Embryonic facial prominence (tissue), 1 donor: ENCODE data around the gene APBB2.

ENCODE experiments used
- DNase-seq: peaks from one replicate; pipeline ENCODE4 v3.0.0-alpha.2; 2016; ENCODE audit errors: extremely low spot score

Gene APBB2

DNA sequence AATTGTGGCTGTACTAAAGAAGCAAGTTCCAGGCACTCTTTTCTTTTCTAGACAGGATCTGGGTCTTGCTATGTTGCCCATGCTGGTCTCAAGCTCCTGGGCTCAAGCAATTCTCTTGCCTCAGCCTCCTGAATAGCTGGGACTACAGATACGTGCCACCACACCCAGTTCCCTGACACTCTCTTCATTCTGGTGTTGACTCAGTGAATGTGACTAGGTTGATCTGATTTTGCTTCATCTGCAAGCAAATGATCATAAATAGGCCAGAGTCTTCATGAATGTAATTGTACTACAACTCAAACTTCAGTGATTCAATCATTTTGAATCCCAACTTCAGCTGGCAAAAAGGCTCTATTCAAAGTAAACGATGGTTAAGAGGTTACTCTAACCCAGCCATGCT lies 78.5 kb downstream of the APBB2 start:
- DNase-seq = no peak

- DNase-seq = no peak
These were observed 79.8 kb downstream of the APBB2 start for GRCh38 chr4:41134581-41134980.

GRCh38 chr4:41133454-41134018 lies 80.8 kb downstream of the APBB2 start:
- DNase-seq = no peak

GRCh38 chr4:41132055-41132683 lies 82.2 kb downstream of the APBB2 start:
- DNase-seq = no peak

DNA sequence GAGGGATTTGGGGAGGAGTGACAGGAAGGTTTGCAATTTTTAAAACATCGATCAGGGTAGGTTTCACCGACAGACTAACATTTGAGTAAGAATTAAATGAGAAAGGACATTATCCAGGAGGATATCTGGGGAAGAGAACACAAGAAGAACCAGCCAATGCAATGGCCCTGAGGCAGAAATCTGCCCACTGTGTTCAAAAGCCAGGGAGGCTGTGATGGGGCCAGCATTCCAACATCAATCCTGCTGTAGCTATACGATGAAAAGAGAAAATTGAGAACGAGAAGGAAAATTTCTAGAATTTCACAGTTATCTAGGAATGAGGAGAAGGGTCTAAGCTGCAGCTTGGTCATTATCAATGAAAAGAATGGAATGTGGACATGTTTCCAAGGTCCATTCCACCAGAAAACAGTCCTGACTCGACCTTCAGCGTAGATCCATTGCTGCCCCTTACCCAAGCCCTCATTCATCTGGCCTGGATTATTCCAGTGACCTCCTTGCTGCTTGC lies 84.4 kb downstream of the APBB2 start:
- no peak for DNase-seq

DNA sequence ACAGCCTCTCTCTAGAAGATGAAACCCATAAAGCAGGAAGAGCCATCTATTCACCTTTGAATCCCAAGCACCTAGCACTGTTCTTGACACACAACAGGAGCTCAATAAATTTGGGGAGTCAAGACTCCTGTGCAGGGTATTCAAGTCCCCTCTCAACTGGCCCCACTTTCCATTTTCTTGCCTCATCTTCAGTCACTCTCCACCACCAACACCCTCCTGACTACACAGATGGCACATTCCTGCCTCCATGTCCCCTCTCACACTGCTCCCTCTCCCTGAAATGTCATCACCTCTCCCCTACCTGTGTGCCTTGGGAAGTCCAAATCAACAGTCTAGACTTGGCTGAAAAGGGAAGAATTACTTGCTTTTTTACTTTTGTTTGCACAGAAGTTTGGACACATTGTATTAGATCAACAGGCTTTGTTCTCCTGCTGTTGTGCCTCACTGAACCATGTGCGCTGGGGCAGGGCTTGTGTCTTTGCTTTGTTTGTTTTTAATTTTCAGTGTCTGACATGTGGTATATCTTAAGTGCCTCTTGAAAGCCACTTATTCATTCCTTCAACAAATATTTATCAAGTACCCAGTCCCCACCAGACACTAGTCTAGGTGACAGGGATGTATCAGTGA lies 85.1 kb downstream of the APBB2 start:
- DNase-seq = no peak

DNA sequence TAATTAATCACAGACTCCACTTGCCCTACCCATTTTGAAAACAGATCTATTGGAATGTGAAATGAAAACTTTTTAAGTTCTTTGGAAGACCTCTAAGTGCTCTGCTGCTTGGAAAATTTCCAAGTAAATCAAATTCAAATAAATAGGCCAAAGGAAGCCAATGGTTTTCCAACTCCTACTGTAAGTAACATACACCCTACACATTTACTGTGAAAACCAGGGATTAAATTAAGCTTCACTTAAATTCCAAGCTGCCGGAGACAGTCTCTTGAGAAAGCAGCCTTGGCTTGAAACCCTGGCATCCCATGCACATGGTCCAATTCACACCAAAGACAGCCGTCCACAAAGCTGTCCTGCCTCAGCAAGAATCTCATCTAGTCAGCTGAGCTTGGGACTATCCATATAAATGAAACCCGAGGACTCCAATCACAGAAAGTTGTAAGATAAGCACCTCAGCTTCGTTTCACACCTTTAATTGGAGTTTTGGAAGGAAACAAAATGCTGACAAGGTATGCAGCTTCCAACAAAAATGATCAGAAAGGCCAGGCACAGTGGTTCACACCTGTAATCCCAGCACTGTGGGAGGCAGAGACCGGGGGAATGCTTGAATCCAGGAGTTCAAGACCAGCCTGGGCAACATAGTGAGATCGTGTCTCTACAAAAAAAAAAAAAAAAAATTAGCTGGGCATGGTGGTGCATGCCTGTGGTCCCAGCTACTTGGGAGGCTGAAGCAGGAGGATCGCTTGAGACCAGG lies 88.6 kb downstream of the APBB2 start:
- DNase-seq = no peak

DNA sequence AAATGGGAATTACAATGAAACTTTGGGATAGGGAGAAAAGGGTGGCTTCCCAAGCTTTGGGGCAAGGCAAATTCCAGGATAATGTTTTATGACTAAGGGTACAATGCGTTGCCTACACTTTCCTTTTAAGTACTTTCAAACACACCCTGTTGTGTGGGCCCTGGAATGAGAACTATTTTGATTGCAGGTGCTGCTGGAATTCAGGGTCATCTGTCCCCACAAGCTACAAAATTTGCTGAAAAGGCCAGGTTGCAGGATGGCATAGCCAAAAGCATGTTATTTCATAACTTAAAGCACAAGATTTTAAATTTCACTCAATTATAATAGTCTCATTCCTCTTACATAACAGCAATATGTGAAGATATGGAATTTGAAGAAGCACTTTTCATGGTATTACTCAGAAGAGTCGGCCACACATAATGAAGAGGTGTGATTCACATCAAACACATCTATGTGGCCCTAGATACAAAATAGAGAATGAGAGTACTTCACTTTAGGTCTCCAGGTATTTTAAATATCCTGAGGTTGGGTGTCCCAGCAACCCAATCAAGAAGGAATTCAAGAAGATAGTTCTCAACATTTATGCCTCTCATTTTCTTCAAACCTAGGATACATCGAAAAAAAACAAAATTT lies 89.3 kb downstream of the APBB2 start:
- no peak for DNase-seq

- no peak for DNase-seq
These were observed 91.6 kb downstream of the APBB2 start for GRCh38 chr4:41122775-41123174.

DNA sequence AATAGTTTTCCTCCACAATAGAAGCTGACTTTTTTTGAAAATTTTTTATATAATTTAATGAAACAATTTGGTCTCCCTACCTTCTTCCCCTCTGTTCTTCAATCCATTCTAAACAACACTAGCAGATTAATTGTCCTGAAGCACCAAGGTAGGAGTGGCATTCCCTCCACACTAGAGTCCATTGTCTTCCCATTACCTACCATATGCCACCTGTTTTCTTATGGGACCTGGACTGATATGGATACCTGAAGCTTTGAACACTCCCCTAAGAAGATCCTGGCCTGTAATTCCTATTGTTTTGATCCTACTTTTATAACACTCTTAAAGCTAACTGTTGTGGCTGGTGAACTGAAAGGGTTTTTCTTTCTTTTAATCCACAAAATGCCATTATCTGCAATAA lies 92.0 kb downstream of the APBB2 start:
- no peak for DNase-seq

DNA sequence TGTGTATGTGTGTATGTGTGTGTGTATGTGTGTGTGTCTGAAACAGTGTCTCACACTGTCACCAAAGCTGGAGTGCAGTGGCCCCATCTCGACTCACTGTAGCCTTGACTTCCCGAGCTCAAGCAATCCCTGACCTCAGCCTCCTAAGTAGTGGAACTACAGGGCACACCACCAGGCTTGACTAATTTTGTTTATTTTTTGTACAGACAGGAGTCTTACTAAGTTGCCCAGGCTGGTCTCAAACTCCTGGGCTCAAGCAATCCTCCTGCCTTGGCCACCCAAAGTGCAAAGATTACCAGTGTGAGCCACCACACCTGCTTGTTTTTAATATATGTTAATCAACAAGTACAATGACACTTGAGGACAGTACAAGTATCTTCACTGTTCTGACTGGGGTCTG lies 92.4 kb downstream of the APBB2 start:
- no peak for DNase-seq

- peak; percentile 35 for DNase-seq
These were observed 93.8 kb downstream of the APBB2 start for GRCh38 chr4:41120297-41121217.

DNA sequence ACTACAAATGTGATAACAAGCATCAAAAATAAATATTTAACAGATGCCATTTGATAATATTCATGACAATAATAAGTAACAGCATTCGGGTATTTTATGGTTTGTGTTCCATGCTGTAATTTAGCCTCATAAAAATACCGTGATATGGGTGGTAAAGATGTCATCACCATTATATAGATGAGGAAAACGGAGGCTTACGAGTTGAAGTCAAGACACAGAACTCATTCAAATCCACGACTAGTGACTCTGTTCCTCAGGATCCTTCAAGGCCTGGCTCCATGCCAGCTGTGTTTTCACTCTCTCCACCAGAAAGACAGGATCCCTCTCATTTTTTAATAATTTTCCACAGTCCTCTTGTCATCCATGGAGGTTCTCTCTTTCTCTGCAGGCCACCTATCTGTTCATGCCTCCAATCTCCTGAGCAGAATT lies 94.5 kb downstream of the APBB2 start:
- no peak for DNase-seq

DNA sequence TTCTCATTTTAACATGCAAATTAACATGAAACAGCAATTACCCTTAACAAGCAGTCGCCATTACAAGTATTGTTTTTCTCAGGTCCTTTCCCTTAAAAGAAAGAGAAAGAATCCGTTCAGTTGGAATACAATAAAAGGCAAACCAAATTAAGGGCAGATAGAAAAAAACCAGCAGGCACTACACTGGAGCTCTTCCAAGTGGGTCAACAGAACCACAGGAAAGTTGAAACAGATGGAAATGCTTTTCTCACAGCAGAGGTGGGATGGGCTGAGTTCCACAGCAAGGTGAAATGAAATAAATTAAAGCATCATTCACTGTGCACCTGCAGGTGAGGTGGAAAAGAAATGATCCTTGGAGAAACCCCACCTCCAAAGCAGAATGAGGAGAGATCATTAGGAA lies 102.6 kb downstream of the APBB2 start:
- DNase-seq = no peak

GRCh38 chr4:41110050-41110449 lies 104.3 kb downstream of the APBB2 start:
- DNase-seq = no peak

DNA sequence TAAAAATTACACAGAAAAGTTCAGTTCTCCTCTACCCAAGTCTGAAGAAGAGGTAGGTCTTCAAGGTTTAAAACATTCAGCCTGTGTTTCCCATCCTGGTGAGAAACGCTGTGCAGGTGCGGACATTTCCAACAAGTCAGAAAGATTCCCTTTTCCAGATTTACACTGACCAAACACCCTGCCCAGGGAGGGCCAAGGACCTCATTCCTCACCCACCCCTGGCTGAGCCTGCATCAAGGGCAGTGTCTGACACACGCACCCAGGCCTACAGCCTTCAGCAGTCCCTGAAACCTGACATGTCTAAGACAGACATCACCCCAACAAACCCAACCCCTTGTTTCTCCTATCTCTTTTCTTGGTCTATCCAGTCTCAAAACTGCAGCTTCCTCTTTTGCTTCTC lies 105.9 kb downstream of the APBB2 start:
- no peak for DNase-seq

DNA sequence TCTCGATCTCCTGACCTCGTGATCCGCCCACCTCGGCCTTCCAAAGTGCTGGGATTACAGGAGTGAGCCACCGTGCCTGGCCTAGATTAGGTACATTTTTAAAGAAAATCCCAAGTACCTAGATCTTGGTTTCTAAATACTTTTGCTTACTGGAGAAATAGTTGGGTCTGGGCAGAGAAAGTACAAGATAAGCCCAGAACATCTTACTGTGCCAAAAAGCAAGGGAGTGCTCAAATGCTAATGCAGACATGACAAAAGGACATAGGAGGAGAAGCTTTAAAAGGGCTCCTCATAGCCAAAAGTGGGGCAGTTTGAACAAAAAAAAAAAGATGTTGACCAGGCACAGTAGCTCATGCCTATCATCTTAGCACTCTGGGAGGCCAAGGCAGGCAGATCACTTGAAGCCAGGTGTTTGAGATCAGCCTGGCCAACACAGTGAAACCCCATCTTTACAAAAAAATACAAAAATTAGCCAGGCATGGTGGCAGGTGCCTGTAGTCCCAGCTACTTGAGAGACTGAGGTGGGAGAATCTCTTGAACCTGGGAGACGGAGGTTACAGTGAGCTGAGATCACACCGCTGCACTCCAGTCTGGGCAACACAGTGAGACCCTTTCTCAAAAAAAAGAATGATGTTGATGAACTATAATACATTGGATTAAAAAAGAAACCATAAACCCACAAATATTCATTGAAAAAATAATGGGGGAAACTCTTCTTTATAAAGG lies 107.5 kb downstream of the APBB2 start:
- DNase-seq = no peak

- DNase-seq = no peak
These were observed 108.3 kb downstream of the APBB2 start for GRCh38 chr4:41106081-41106480.

GRCh38 chr4:41104155-41104554 lies 110.2 kb downstream of the APBB2 start:
- no peak for DNase-seq

GRCh38 chr4:41103657-41104056 lies 110.7 kb downstream of the APBB2 start:
- DNase-seq = no peak
